Renal cortex interstitium (tissue), 11 donors: Measurements from ENCODE around the gene AKNA. TPM values are rescaled to one million over a fixed set of nuclear protein-coding genes. Genes with fewer than 3 reads are reported as not detected.

Source experiments
- DNase-seq, 11 donors: peaks; one replicate each; pipeline ENCODE4 v3.0.0-alpha.2; 2013; ENCODE audit warnings: low read depth in 9 of 11, low spot score in 4 of 11; ENCODE audit errors: extremely low read depth in 1 of 11
- polyA plus RNA-seq, 3 donors: library from polyadenylated mRNA; unstranded; fragments of 120-200 nt; gene quantifications; one replicate each; pipeline ENCODE4 v1.2.1, GENCODE V29; 2013; ENCODE audit not compliant: insufficient read length in 3 of 3

AKNA gene
- polyA plus RNA-seq, 3 donors, result 10.7 to 14.2 (median 13.3) TPM

- DNase-seq, result no peak
These were observed 86.7 kb downstream of the AKNA start for GRCh38 chr9:114300846-114301797.

GRCh38 chr9:114300153-114300845 is 87.5 kb downstream of the AKNA start:
- DNase-seq, result no peak

- DNase-seq, result no peak
These were observed 88.3 kb downstream of the AKNA start for GRCh38 chr9:114299286-114300152.

GRCh38 chr9:114296338-114296737 is 91.4 kb downstream of the AKNA start:
- no peak for DNase-seq

GRCh38 chr9:114294664-114295063 is 93.1 kb downstream of the AKNA start:
- no peak for DNase-seq

- no peak for DNase-seq
These were observed 95.7 kb downstream of the AKNA start for GRCh38 chr9:114291886-114292590.

GRCh38 chr9:114291064-114291474 is 96.7 kb downstream of the AKNA start:
- peak in 4 of 11 donors; percentile 36 to 62 (median 56) for DNase-seq

GRCh38 chr9:114290561-114290986 is 97.2 kb downstream of the AKNA start:
- DNase-seq, result no peak

- DNase-seq, result no peak
These were observed 98.0 kb downstream of the AKNA start for GRCh38 chr9:114289571-114290481.

GRCh38 chr9:114289106-114289505 is 98.7 kb downstream of the AKNA start:
- no peak for DNase-seq

- peak in 1 of 11 donors; percentile 33 for DNase-seq
These were observed 99.3 kb downstream of the AKNA start for GRCh38 chr9:114288193-114289091.

GRCh38 chr9:114287763-114288192 is 100.0 kb downstream of the AKNA start:
- DNase-seq, result peak in 1 of 11 donors; percentile 22

- no peak for DNase-seq
These were observed 100.6 kb downstream of the AKNA start for GRCh38 chr9:114287001-114287762.

GRCh38 chr9:114286146-114286679 is 101.6 kb downstream of the AKNA start:
- no peak for DNase-seq

- DNase-seq, result peak in 7 of 11 donors; percentile 52 to 69 (median 61)
These were observed 102.5 kb downstream of the AKNA start for GRCh38 chr9:114285166-114285867.
